GM12878 (cell line): ENCODE data around the gene PRKAG2. TPM values are rescaled to one million over a fixed set of nuclear protein-coding genes. Genes with fewer than 3 reads are reported as not detected.

Source experiments
- ATAC-seq: fragments of 200-7000 bp; cut with Tn5 transposase; 3 replicates; pipeline ENCODE4 v1.9.1; 2020; ENCODE audit warnings: mild to moderate bottlenecking, moderate library complexity
- BruUV-seq: library from RNA; stranded (reverse); fragments of 400-500 nt; replicated peaks from 2 replicates; lab custom pipeline; 2021; lab: Mats Ljungman, UMichigan
- CTCF ChIA-PET: fragments of 300-600 bp; sonication (Branson Sonifier 250); formaldehyde crosslinking; extraction: SDS; loops from one replicate; lab custom pipeline; 2021; ENCODE audit warnings: inconsistent platforms; lab: Yijun Ruan, JAX
- POLR2A ChIA-PET: fragments of 350-600 bp; formaldehyde crosslinking; extraction: SDS; loops from one replicate; lab custom pipeline; 2021; ENCODE audit warnings: inconsistent platforms; lab: Charles Lee
- RAD21 ChIA-PET: fragments of 300-600 bp; sonication (Branson Sonifier 250); formaldehyde crosslinking; loops from one replicate; lab custom pipeline; 2023; ENCODE audit warnings: antibody characterized with exemption; ENCODE audit not compliant: unreplicated experiment; lab: Charles Lee
- SMC1A ChIA-PET: fragments of 300-600 bp; sonication (Branson Sonifier 250); formaldehyde crosslinking; loops from one replicate; lab custom pipeline; 2023; ENCODE audit not compliant: unreplicated experiment, uncharacterized antibody; lab: Charles Lee
- DNase-seq: peaks from one replicate; pipeline ENCODE4 v3.0.0-alpha.2; 2011; ENCODE audit warnings: low read depth, low spot score
- FAIRE-seq: peaks from 3 replicates; lab custom pipeline; 2011; peaks lifted over from hg19 to GRCh38; lab: Jason Lieb, UNC
- H2AFZ ChIP-seq: 2 replicates; pipeline ENCODE4 v1.6.0; 2011; ENCODE audit warnings: low read depth, low read length, control low read depth; ENCODE audit not compliant: control insufficient read depth
- H3K27ac ChIP-seq: 2 replicates; pipeline ENCODE4 v1.5.1; 2011; ENCODE audit warnings: control low read depth; ENCODE audit not compliant: control insufficient read depth, insufficient read depth
- H3K27me3 ChIP-seq, 2 experiments: replicated peaks in 1 of 2; 2 replicates each; pipeline versions ENCODE4 v1.6.0 to v1.6.1; 2011; ENCODE audit warnings: low read length in 1 of 2; ENCODE audit not compliant: control insufficient read depth in 2 of 2, insufficient read depth in 2 of 2
- H3K36me3 ChIP-seq, 2 experiments: 2 replicates each; pipeline ENCODE4 v1.5.1; 2011; ENCODE audit warnings: low read length in 1 of 2; ENCODE audit not compliant: control insufficient read depth in 2 of 2, insufficient read depth in 2 of 2
- H3K4me1 ChIP-seq: 2 replicates; pipeline ENCODE4 v1.6.1; 2011; ENCODE audit warnings: mild to moderate bottlenecking, low read length, moderate library complexity, mixed read lengths; ENCODE audit not compliant: control insufficient read depth, insufficient read depth
- H3K4me2 ChIP-seq: 2 replicates; pipeline ENCODE4 v1.6.0; 2011; ENCODE audit warnings: control low read depth; ENCODE audit not compliant: control insufficient read depth, insufficient read depth
- H3K4me3 ChIP-seq: fragments of 200-600 bp; sonication (generic); 2 replicates; pipeline ENCODE4 v1.5.1; 2016
- H3K79me2 ChIP-seq: 2 replicates; pipeline ENCODE4 v1.6.0; 2011; ENCODE audit warnings: low read length; ENCODE audit not compliant: control insufficient read depth, insufficient read depth
- H3K9ac ChIP-seq: 2 replicates; pipeline ENCODE4 v1.8.0; 2011; ENCODE audit warnings: low read length, control low read depth, mixed read lengths; ENCODE audit not compliant: control insufficient read depth, insufficient read depth
- H3K9me3 ChIP-seq: replicated peaks from 3 replicates; pipeline ENCODE4 v1.5.1; 2011; ENCODE audit warnings: mild to moderate bottlenecking, low read length; ENCODE audit not compliant: control insufficient read depth, insufficient read depth
- H4K20me1 ChIP-seq: 2 replicates; pipeline ENCODE4 v1.6.0; 2011; ENCODE audit not compliant: control insufficient read depth, insufficient read depth
- CHD2 ChIP-seq: IDR thresholded peaks from 2 replicates; pipeline ENCODE4 v1.6.1; 2011; ENCODE audit warnings: low read depth, low read length, improper control_type of control experiment, borderline replicate concordance
- EED ChIP-seq: sonication (generic); IDR thresholded peaks from 2 replicates; pipeline ENCODE4 v1.6.1; 2016; ENCODE audit warnings: antibody characterized with exemption, low read depth
- ETV6 ChIP-seq, 2 experiments: fragments of 450-650 bp in 1 of 2; IDR thresholded peaks in 1 of 2; conservative IDR thresholded peaks in 1 of 2; 2 replicates each; pipeline ENCODE4 v1.6.1; 2014; ENCODE audit warnings: antibody characterized with exemption in 1 of 2, borderline replicate concordance in 1 of 2, low read depth in 1 of 2, mild to moderate bottlenecking in 1 of 2, moderate library complexity in 1 of 2
- GATAD2B ChIP-seq: fragments of 450-650 bp; conservative IDR thresholded peaks from 2 replicates; pipeline ENCODE4 v1.6.1; 2017; ENCODE audit warnings: low read depth, mild to moderate bottlenecking, moderate library complexity
- HDAC2 ChIP-seq: fragments of 200-600 bp; sonication (generic); IDR thresholded peaks from 2 replicates; pipeline ENCODE4 v1.6.1; 2017
- IKZF1 ChIP-seq: fragments of 450-650 bp; conservative IDR thresholded peaks from 2 replicates; pipeline ENCODE4 v1.6.1; 2017; ENCODE audit warnings: antibody characterized with exemption, mild to moderate bottlenecking
- IRF4 ChIP-seq: IDR thresholded peaks from 2 replicates; pipeline ENCODE4 v1.6.1; 2011; ENCODE audit warnings: low read depth, low read length
- POU2F2 ChIP-seq: IDR thresholded peaks from 3 replicates; pipeline ENCODE4 v1.6.1; 2011; ENCODE audit warnings: low read depth, mild to moderate bottlenecking, low read length, borderline replicate concordance
- RBBP5 ChIP-seq: fragments of 200-600 bp; sonication (generic); conservative IDR thresholded peaks from 2 replicates; pipeline ENCODE4 v1.6.1; 2016
- SPI1 ChIP-seq: IDR thresholded peaks from 2 replicates; pipeline ENCODE4 v1.6.1; 2011; ENCODE audit warnings: low read depth, mild to moderate bottlenecking, low read length, moderate library complexity, borderline replicate concordance; ENCODE audit not compliant: insufficient read depth
- SUPT20H ChIP-seq: IDR thresholded peaks from 2 replicates; pipeline ENCODE4 v1.6.1; 2011; ENCODE audit warnings: low read depth, mild to moderate bottlenecking, low read length, moderate library complexity, borderline replicate concordance; ENCODE audit not compliant: control insufficient read depth
- TCF12 ChIP-seq: IDR thresholded peaks from 2 replicates; pipeline ENCODE4 v1.6.1; 2011; ENCODE audit warnings: low read depth, mild to moderate bottlenecking, low read length
- WGBS: methylation state at CpG from one replicate; pipeline ENCODE4 v1.1.6; 2016; ENCODE audit warnings: low lambda C conversion rate; ENCODE audit not compliant: insufficient replicate concordance, insufficient coverage; ENCODE audit errors: missing lambda C conversion rate; 5-methylcytosine and 5-hydroxymethylcytosine counted together
- in situ Hi-C: fragments of 300-500 bp; cut with MboI; formaldehyde crosslinking; loops from 9 replicates; pipeline ENCODE4 v1.14.3; 2018; ENCODE audit warnings: mixed read lengths
- intact Hi-C: fragments of 100-400 bp; cut with micrococcal nuclease; formaldehyde crosslinking; loops from one replicate; pipeline ENCODE4 v1.14.2; 2022; ENCODE audit not compliant: unreplicated experiment
- polyA plus RNA-seq, 11 experiments: library from polyadenylated mRNA; depleted of rRNA in 4 of 11; unstranded in 6 of 11; stranded (reverse) in 5 of 11; fragments of >200 nt; fragmentation: Nextera tagmentation in 4 of 11; fragmentation: Illumina TruSeq in 1 of 11; extraction: Ambion mirVana in 4 of 11; extraction: Trizol in 1 of 11; gene quantifications; 1 replicate in 1 of 11; 2 replicates in 10 of 11; pipeline versions ENCODE4 v1.2.1 to v1.2.3, GENCODE V29; 2011 to 2016; ENCODE audit warnings: inconsistent platforms in 2 of 11, missing spikeins in 2 of 11, low read depth in 1 of 11
- total RNA-seq, 4 experiments: library from RNA; depleted of rRNA in 3 of 4; stranded (reverse); fragments of >200 nt in 3 of 4; fragmentation: Illumina TruSeq in 1 of 4; extraction: Trizol in 1 of 4; gene quantifications; 2 replicates each; pipeline versions ENCODE4 v1.2.1 to v1.2.3, GENCODE V29; 2013 to 2021
- TF ChIP-seq, protein P1 (sequence below): fragments of 450-650 bp; IDR thresholded peaks from 2 replicates; pipeline ENCODE4 v1.6.1; 2016; ENCODE audit warnings: mild to moderate bottlenecking

Gene PRKAG2
- total and polyA plus RNA-seq, 10 of the 15 experiments (the other 5 are each of a cell fraction or from before 2014, with no cell fraction given): 3.4 to 8.9 (median 6.8) TPM

DNA sequence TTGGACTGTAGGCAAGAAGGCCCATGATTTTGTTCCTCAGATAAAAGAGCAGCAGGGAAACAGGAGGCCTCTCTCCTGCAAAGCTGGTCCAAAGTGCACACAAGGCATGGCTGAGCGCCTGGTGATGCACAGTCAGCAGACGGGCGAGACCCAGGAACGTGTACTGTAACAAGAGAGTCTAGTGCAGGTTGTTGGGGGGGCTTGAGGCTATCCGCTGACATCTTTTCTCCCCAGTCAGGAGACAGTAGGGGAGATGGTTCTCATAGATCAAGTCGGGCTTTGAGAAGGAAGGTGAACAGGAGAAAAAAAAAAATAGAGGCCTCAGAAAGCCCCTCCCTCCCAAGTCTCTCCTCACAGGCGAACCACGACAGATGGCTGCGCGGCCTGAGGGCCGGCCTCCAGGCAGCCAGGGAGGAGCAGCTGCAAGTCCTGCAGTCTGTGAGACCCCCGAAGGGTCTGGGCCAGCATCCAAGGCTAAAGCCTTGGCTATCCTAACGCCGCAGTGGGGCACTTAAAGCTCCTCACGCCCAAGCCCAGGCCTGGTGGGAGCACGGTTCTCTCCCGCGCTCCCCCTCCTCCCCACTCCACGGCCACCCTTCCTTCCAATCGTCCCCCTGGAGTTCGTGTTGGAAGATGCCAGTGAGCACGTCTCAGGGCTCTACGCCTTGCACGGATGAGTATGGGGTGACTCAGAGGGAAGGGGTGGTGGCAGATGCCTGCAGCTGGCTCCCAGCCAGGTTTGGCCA is 68.3 kb downstream of the PRKAG2 start:
- no peak overlapping the region for H3K27ac ChIP-seq
- intact Hi-C loops (no loop called here), in situ Hi-C loops (no loop called here)
- H3K4me1 ChIP-seq: no peaks in the 10 kb centered on the region
- H3K36me3 ChIP-seq: no peaks in the 10 kb centered on the region
- 57% methylated on average over 23 of the region's 24 CpGs for WGBS
- FAIRE-seq: no peak
- no peak for DNase-seq
- TF ChIP-seq EED: no peak
- no peak for TF ChIP-seq RBBP5
- no peak for TF ChIP-seq IKZF1
- TF ChIP-seq ETV6 (conservative IDR thresholded peaks at IDR 0.05 in 1 of 2, IDR thresholded peaks at IDR 0.05 in 1 of 2; ENCODE audit: borderline replicate concordance in 1 of 2, low read depth in 1 of 2): no peak
- TF ChIP-seq SPI1: no peak
- TF ChIP-seq HDAC2: no peak
- TF ChIP-seq GATAD2B: no peak
- no peak for TF ChIP-seq POU2F2
- TF ChIP-seq CHD2: no peak
- no peak for TF ChIP-seq SUPT20H
- TF ChIP-seq, protein P1, sequence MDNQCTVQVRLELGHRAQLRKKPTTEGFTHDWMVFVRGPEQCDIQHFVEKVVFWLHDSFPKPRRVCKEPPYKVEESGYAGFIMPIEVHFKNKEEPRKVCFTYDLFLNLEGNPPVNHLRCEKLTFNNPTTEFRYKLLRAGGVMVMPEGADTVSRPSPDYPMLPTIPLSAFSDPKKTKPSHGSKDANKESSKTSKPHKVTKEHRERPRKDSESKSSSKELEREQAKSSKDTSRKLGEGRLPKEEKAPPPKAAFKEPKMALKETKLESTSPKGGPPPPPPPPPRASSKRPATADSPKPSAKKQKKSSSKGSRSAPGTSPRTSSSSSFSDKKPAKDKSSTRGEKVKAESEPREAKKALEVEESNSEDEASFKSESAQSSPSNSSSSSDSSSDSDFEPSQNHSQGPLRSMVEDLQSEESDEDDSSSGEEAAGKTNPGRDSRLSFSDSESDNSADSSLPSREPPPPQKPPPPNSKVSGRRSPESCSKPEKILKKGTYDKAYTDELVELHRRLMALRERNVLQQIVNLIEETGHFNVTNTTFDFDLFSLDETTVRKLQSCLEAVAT: no peak
- no peak for TF ChIP-seq TCF12
- no peak for TF ChIP-seq IRF4
- ChIA-PET SMC1A (no interaction called here), POLR2A (no interaction called here), RAD21 (no interaction called here), CTCF (no interaction called here)
- no peak overlapping the region for H3K4me2 ChIP-seq
- ATAC-seq: no peak
- H3K79me2 ChIP-seq: no peaks in the 10 kb centered on the region
- H3K4me3 ChIP-seq: no peak overlapping the region
- H3K9me3 ChIP-seq: no peaks in the 10 kb centered on the region
- no peak overlapping the region for H2AFZ ChIP-seq
- H3K9ac ChIP-seq: no peak overlapping the region
- no peaks in the 10 kb centered on the region; a peak in 1 of 4 replicates for H3K27me3 ChIP-seq
- no peaks in the 10 kb centered on the region for H4K20me1 ChIP-seq
- no TSS peak for BruUV-seq
